Left renal pelvis (tissue), 4 donors: ENCODE results near the gene KCND3. TPM values are rescaled to one million over a fixed set of nuclear protein-coding genes. Genes with fewer than 3 reads are reported as not detected.

Experiments used
- DNase-seq, 4 donors: peaks; one replicate each; pipeline ENCODE4 v3.0.0-alpha.2; 2013; ENCODE audit warnings: low read depth in 4 of 4, low spot score in 3 of 4
- polyA plus RNA-seq, 4 donors: library from polyadenylated mRNA; unstranded; fragments of 120-200 nt; gene quantifications; one replicate each; pipeline ENCODE4 v1.2.1, GENCODE V29; 2013; ENCODE audit not compliant: insufficient read length in 4 of 4

Gene KCND3
- polyA plus RNA-seq, 4 donors, result 1.4 to 3.5 (median 1.9) TPM

DNA sequence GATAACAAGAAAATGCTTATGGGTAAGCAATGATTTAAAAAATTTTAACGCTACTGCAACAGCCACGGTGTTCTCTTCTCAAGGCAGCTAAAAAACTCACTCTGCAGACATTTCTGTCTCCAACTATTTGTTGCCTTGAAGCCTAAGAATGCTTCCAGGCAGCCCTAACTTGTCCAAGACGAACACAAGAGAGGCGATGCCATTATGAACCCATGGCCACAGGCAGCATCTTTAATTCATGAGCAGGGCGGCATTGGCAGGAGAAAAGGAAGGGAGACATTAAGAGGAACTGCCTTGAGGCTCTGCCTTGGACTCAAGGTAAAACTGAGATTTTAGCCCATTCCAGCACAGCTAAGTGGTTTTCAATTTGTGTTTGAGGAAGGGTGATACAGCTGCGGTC, 67.5 kb downstream of the KCND3 start:
- DNase-seq, result no peak

GRCh38 chr1:111920221-111921024, 69.0 kb downstream of the KCND3 start:
- no peak for DNase-seq

DNA sequence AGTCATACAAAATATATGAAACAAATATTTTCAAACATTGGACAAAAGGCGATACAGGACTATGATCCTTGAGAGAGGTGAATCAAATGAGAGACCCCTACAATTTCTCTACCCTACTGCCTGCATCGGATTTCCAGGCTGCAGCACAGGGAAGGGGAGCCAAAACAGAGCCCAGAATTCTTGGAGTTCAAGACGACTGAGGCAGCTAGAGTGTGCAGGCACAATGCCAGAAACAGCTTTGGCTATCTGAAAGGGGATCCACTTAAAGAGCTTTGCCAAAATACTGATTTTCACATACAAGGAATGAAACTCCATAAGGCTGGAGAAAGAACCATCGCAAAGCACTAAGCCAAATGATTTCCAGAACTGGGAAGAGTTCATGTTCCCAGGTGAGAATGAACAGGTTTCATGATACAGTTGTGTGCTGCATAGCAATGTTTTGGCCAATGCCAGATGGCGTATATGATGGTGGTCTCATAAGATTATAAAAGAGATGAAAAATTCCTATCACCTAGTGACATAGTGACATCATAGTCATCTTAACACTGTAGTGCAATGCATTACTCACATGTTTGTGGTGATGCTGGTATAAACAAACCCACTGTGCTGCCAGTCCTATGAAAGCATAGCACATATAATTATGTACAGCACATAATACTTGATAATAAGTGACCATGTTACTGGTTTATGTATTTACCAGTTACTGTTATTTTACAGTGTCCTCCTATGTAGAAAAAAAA, 77.5 kb downstream of the KCND3 start:
- DNase-seq, result no peak

DNA sequence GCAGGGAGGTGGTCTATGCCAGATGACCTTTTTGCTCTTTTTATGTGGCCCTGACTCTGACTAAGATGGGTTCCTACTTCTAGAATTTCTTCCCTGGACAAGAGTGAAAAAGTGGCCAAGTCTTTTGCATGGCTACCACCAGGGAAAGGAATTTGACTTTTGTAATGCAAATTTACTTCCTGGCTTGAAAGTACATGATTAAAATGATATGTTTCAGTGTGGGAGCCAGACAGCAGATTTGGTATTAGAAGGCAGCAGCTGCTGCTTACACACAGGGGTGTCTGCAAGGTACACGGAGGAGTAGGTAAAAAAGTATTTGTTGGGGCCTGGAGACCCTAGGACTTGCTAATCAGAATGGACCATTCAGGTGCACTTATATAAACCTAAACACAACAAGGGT, 78.4 kb downstream of the KCND3 start:
- no peak for DNase-seq

- no peak for DNase-seq
These were observed 80.4 kb downstream of the KCND3 start for GRCh38 chr1:111909030-111909429.

DNA sequence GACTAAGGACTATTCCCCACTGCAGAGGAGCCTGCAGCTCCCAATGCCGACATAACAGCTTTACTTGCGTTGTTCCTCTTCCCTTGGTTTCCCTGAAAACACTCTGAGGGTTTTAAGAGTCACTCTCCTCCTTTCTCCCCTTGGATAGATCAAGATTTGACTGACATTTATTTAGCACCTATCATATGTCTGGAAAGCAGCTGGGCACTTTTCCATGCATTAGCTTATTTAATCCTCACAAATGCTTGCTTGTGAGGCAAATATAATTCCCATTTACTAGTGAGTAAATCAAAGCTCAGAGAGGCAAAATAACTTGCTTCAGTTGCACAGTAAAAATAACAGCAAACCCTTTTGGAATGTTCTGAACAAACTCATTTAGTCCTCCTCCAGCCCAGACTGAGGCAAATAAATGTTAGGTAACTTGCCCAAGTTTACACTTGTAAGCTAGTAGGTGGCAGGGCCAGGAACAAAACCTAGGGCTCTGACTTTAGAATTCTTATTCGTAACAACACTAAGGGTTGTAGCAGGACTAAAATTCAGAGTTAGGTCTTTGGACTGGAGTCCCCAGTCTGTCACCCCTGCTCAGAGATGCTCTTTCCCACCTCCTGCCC, 81.4 kb downstream of the KCND3 start:
- DNase-seq, result no peak

DNA sequence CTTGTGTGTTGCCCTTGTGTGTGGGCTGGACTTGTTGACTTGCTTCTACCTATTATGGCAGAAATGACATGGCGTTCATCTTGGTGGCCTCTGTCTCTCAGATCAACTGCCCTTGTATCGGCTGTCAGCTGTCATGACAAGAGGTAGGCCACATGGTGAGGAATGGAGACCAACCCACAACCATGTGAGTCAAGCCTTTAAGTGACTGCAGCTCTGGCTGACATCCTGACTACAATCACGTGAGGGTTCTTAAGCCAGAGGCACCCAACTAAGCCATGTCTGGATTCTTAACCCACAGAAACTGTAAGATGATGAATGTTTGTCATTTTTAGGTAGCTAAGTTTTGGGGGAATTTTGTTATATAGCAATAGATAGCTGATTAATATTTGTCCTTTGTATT, 82.1 kb downstream of the KCND3 start:
- DNase-seq, result no peak

DNA sequence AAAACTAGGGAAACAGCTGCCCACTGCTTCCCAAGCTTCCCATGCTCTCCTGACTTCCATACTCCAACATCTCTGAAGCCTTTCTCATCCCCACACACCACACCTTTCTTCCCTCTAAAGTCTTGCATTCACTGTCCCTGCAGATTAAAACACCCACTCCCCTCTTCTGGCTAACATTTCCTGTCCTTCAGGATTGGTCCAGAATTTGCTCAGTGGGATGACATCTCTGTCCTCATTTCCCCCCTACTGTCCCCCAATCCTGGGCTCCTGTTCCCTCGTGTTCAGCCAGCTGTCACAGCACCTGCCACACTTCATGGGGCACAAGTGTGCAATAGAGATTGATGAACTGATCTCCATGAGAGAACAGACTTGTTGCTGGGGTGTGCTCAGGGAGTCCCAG, 82.7 kb downstream of the KCND3 start:
- no peak for DNase-seq

DNA sequence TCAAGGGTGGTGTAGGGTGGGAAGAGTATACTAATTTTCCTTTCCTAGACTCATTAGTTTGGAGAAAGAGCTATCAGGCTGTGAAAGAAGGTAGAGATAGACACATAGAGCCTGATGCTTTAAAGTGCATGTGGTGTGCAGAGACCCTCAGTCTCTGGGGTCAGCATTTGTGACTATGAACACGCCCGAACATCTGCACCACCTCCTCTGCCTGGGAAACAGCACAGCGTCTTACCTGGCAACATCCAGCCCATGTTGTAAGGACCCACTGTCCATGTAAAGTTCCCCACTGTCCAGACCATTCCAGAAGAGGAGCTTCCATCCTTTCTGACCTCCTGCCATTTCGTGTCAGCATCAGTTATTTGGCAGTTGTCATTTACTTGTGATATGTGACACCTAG, 83.4 kb downstream of the KCND3 start:
- no peak for DNase-seq

DNA sequence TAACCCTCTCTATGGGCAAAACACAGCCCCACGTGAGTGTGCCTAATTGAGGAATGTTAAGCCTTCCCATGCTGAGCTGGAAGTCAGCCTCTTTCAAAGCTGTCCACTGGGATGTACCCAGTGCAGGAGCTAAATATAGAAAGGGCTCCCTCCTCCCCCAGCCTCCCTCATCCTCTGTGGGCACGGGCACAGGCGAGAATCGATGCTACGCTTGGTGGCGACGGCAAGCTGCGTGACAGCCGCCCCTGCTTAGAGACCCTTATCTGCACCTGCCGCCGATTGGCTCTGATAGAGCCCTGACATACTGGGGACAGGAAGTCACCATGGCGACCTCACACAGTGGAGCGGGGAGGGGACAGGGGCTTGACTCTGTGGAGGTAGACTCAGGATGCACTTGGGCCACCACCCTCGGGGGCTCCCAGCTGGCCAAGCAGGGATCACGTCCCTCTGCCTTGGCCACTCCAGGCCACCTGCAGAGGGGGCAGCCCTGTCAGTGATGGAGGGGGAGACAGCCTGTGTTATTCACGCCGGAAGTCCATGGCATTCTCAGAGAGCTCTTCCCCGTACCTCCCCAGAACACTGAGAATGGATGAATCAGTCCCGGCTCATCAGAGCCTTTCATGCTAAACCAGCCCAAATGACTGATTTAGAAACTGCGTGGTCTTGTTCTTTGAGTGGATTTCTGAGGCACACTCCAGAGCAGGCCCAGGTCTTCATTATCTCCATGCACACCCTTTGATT, 84.8 kb downstream of the KCND3 start:
- DNase-seq, result peak in 1 of 4 donors; percentile 19

- no peak for DNase-seq
These were observed 85.5 kb downstream of the KCND3 start for GRCh38 chr1:111903871-111904449.

DNA sequence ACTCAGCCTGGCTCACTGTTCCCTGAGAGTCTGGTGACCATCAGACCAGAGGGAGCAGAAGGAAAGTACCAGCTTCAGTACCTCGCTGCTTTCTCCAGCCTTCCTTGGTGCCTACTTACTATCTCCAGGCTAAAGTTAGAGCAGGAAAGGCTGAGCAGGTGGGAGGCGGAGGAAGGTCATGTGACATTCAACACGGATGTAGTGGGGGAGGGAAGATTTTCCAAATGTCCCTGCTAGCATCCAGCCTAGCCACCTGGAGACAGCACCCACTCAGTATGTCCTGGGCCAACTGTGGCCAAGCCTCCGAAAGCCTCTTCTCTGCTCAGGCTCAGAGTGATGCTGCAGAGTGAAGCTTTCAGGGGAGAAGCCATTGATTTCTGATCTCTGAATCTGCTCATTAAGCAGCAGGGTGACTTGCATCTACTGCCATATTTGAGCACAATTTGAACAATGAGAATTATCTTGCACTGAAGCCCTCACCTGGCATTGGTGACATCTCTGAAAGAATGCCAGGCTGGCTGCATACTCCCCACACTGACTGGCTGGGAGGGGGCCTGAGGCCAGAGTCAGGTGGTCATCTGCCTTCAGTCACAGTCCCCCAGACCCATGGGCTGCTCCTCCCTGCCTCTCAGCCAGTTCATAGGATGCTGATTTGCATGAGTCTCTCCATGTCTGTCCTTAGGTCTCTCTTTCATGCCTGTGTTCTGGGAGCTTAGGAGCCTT, 86.2 kb downstream of the KCND3 start:
- DNase-seq, result no peak

GRCh38 chr1:111895469-111895868, 94.0 kb downstream of the KCND3 start:
- no peak for DNase-seq

GRCh38 chr1:111895017-111895416, 94.5 kb downstream of the KCND3 start:
- DNase-seq, result no peak

DNA sequence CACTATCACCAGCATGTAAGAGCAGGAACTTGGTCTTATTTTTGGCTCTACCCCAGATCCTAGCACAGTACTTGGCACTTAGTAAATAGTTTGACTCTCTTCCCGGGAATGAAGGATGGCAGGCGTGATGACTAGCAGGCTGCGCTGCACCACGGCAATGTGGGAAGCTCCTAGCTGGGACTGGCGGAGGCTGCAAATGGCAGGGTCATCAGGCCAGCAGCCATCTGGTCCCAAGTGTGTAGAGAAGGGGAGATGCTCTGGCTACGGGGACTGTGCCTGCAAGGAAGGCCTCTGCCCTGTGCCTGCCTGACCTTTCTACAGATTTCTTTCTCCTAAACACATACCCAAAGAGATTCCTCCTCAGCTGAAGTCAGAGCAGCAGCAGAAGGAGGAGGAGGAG, 95.0 kb downstream of the KCND3 start:
- DNase-seq, result no peak

- DNase-seq, result no peak
These were observed 97.9 kb downstream of the KCND3 start for GRCh38 chr1:111891566-111891965.

DNA sequence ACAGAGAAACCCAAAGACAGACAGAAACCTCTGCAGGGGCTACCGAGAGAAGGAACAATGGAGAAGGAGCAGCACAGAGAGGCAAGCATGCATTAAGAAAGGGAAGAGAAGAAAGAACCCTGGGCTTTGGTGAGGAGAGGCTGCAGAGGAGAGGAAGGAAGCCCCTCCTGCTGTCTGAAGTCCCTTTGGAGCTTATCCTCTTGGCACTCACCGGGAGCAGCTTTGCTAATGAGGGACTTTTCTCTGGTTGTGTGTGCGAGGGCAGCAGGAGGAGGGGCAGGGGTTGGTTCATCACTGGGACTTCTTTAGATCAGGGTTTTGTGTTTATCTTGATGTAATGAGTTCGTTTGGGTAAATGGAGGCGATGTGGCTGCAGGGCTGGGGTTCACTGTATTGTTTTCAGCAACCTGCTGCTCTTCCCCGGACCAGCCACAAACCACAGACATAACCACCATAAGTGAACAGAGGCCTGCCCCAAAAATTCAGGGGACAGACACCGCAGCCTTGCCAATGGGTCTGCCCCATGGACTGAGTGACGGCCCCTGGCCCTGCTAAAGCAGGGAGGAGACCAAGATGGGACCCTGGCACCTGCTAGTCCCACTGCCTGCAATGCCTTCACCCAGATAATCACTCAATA, 100.6 kb downstream of the KCND3 start:
- DNase-seq, result no peak

DNA sequence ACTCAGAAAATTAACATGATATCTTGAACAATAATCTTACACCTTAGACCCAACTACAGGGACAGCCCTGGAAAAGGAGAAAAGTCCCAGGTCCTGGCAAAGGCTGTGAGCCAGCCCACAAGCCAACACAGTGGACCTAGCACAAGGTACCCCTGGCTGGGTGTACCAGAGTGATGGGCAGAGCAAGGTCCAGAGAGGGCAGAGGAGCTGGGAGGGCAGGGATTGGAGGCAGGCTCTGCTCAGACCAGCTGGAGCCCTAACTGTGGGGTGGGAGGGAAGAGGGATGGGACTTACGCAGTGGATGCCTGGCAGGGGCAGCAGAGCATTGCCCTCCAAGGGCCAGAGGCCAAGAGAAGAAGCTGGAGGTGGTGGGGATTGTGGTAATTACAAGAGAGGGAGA, 101.6 kb downstream of the KCND3 start:
- no peak for DNase-seq

DNA sequence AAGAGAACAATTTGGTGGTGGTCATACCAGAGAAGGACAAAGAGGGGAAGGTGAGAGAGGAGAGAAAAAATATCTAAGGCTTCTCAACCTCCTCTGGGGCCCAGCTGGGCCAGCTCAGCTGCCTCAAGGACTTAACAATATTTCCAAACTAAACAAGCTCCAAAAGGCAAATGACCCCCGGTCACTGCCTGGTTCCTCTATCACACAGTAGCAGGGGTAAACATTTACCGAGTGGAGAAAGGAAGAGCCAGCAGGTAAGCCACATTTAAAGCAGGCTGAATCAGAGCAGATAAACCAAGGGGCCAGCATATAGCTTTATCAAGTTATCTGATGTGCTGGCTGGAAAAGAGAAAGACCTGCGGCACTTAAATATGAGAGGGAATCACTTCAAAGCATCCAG, 102.1 kb downstream of the KCND3 start:
- no peak for DNase-seq

- DNase-seq, result no peak
These were observed 102.7 kb downstream of the KCND3 start for GRCh38 chr1:111886741-111887140.
